DND-41 (cell line): ENCODE data around the gene MET.

ENCODE experiments used
- CTCF ChIP-seq: IDR thresholded peaks from 2 replicates; pipeline ENCODE4 v1.5.1; 2012; ENCODE audit warnings: borderline replicate concordance, low read length, moderate library complexity, mild to moderate bottlenecking; ENCODE audit not compliant: poor library complexity, severe bottlenecking; ENCODE audit errors: extremely low read depth
- EZH2 ChIP-seq: IDR thresholded peaks from 3 replicates; pipeline ENCODE4 v1.6.1; 2012; ENCODE audit warnings: borderline replicate concordance, low read depth, mild to moderate bottlenecking, moderate library complexity, low read length, inconsistent platforms; ENCODE audit not compliant: severe bottlenecking

- no peak for TF ChIP-seq CTCF
- TF ChIP-seq EZH2: no peak
Observed at GRCh38 chr7:116636997-116637396, 35.0 kb upstream of the MET start.
